Astrocyte of the cerebellum (primary cell): Measurements from ENCODE around the gene MYO15B.
"Not testable (repeated sequence)": the region's sequence is repeated elsewhere in the genome, so short reads cannot be mapped to it uniquely, and the experiment has no call there.

Source experiments
- DNase-seq: peaks from one replicate; pipeline ENCODE4 v3.0.0-alpha.2; 2011; ENCODE audit warnings: low read depth
- H3K4me3 ChIP-seq: 2 replicates; pipeline ENCODE4 v1.5.1; 2011; ENCODE audit warnings: mild to moderate bottlenecking, low read depth, low read length, moderate library complexity
- in situ Hi-C: cut with HindIII; loops from 2 replicates; pipeline ENCODE4 v1.10.0; 2017; ENCODE audit warnings: low sequenced_read_pairs
- TF ChIP-seq, protein P1 (sequence below): IDR thresholded peaks from 2 replicates; pipeline ENCODE4 v1.5.1; 2012; ENCODE audit warnings: low read length, low read depth, moderate library complexity, mild to moderate bottlenecking; ENCODE audit errors: missing control alignments

MYO15B gene

DNA sequence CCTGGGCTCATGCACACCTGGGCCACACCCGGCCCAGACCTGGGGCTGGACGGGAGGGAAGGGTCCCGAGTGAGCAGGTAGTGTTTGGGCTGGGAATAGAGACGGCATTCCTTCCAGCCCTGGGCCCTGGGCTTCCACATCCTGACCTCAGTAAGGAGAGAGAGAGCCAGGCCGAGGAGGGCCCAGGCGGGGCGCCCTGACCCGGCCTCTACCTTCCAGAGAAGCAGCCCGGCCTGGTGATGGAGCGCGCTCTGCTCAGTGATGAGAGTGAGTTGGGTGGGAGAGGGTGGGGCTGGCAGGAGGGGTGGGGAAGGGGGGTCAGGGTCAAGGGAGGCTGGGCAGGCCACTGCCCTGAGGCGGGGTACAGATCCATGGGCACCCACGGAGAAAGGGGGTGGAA lies 13.6 kb upstream of the MYO15B start:
- H3K4me3 ChIP-seq = no peak overlapping the region
- no peak for DNase-seq
- TF ChIP-seq, protein P1, sequence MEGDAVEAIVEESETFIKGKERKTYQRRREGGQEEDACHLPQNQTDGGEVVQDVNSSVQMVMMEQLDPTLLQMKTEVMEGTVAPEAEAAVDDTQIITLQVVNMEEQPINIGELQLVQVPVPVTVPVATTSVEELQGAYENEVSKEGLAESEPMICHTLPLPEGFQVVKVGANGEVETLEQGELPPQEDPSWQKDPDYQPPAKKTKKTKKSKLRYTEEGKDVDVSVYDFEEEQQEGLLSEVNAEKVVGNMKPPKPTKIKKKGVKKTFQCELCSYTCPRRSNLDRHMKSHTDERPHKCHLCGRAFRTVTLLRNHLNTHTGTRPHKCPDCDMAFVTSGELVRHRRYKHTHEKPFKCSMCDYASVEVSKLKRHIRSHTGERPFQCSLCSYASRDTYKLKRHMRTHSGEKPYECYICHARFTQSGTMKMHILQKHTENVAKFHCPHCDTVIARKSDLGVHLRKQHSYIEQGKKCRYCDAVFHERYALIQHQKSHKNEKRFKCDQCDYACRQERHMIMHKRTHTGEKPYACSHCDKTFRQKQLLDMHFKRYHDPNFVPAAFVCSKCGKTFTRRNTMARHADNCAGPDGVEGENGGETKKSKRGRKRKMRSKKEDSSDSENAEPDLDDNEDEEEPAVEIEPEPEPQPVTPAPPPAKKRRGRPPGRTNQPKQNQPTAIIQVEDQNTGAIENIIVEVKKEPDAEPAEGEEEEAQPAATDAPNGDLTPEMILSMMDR = no peak
- in situ Hi-C loops = no loop called here

- TF ChIP-seq, protein P1 = no peak
- no peak for DNase-seq
- in situ Hi-C loops = no loop called here
- H3K4me3 ChIP-seq = no peak overlapping the region
These were observed 13.1 kb upstream of the MYO15B start for GRCh38 chr17:75574404-75575036.

DNA sequence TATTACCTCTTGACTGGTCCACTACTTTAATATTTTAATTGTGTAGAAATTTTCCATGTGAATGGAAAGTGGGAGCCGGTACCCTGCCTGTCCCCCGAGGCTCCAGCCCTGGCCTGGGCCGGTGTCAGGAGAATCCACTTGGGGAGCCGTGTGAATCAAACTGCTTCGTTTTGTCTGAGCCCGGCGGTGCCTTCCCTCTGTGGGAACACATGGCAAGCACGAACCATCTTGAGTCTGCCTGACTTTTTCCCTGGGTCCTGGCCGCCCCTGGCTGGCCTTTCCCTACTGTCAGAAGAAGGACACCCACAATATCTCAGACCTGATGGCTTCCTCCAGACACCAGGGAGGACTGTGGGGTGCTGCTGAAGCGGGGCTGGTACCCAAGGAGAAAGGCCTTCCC lies 12.4 kb upstream of the MYO15B start:
- in situ Hi-C loops = no loop called here
- H3K4me3 ChIP-seq = no peak overlapping the region
- TF ChIP-seq, protein P1 = no peak
- no peak for DNase-seq

GRCh38 chr17:75575728-75576127 lies 11.9 kb upstream of the MYO15B start:
- no peak for DNase-seq
- TF ChIP-seq, protein P1 = no peak
- in situ Hi-C loops = no loop called here
- H3K4me3 ChIP-seq = no peak overlapping the region

- no peak for DNase-seq
- H3K4me3 ChIP-seq = no peak overlapping the region
- in situ Hi-C loops = no loop called here
- TF ChIP-seq, protein P1 = no peak
These were observed 10.9 kb upstream of the MYO15B start for GRCh38 chr17:75576661-75577060.

DNA sequence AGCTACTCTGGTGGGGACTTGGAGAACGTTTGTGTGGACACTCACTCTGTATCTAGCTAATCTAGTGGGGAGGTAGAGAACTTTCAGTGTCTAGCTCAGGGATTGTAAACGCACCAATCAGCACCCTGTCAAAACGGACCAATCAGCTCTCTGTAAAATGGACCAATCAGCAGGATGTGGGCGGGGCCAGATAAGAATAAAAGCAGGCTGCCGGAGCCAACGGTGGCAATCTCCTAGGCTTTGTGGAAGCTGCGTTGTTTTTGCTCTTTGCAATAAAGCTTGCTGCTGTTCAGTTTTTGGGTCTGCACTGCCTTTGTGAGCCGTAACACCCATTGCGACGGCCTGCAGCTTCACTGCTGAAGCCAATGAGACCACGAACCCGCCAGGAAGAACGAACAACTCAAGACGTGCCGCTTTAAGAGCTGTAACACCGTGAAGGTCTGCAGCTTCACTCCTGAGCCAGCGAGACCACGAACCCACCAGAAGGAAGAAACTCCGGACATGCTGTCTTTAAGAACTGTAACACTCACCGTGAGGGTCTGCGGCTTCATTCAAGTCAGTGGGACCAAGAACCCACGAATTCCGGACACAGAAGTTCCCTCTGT lies 6.4 kb upstream of the MYO15B start:
- DNase-seq, H3K4me3 ChIP-seq, in situ Hi-C loops: not testable (repeated sequence)

DNA sequence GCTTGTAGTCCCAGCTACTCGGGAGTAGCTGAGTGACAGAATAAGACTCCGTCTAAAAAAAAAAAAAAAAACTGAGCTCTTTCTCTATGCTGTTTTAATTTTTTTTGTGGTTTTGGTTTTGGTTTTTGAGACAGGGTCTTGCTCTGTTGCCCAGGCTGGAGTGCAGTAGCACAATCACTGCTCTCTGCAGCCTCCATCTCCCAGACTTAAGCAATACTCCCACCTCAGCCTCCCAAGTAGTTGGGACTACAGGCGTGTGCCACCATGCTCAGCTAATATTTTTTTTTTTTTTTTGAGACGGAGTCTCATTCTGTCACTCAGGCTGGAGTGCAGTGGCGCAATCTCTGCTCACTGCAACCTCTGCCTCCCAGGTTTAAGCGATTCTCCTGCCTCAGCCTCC lies 4.4 kb upstream of the MYO15B start:
- not testable (repeated sequence) for DNase-seq

More for the DNA sequence above, 4.4 kb upstream of the MYO15B start:
- in situ Hi-C loops, H3K4me3 ChIP-seq: not testable (repeated sequence)
